Mesothelial cell of epicardium (in vitro differentiated cells): Measurements from ENCODE around the gene SCP2. TPM values are rescaled to one million over a fixed set of nuclear protein-coding genes. Genes with fewer than 3 reads are reported as not detected.

Source experiments
- DNase-seq, 2 experiments: peaks; one replicate each; pipeline ENCODE4 v3.0.0; 2021; ENCODE audit warnings: low spot score in 2 of 2; ENCODE audit not compliant: unreplicated experiment in 2 of 2
- H3K27ac Mint-ChIP-seq: 2 replicates; pipeline ENCODE4 v1.8.0; 2021; ENCODE audit warnings: mixed read lengths
- H3K27me3 Mint-ChIP-seq: 2 replicates; pipeline ENCODE4 v1.8.0; 2021; ENCODE audit warnings: low read depth, mixed read lengths
- H3K36me3 Mint-ChIP-seq: 2 replicates; pipeline ENCODE4 v1.8.0; 2021; ENCODE audit warnings: mixed read lengths
- H3K4me1 Mint-ChIP-seq: 2 replicates; pipeline ENCODE4 v1.8.0; 2021; ENCODE audit warnings: mixed read lengths
- H3K4me3 Mint-ChIP-seq: 2 replicates; pipeline ENCODE4 v1.8.0; 2021; ENCODE audit warnings: mild to moderate bottlenecking, moderate library complexity, mixed read lengths
- H3K9me3 Mint-ChIP-seq: 2 replicates; pipeline ENCODE4 v1.8.0; 2021; ENCODE audit warnings: mixed read lengths
- total RNA-seq: library from RNA; stranded (reverse); gene quantifications from 3 replicates; pipeline ENCODE4 v1.2.1, GENCODE V29; 2021
- TF ChIP-seq, protein P1 (sequence below): fragments of 200-600 bp; sonication (generic); IDR thresholded peaks from one replicate; pipeline ENCODE4 v1.5.0; 2021; ENCODE audit warnings: antibody characterized with exemption; ENCODE audit not compliant: unreplicated experiment

SCP2 gene
- total RNA-seq, 1 donor from 2014 or later = 55.8 TPM

DNA sequence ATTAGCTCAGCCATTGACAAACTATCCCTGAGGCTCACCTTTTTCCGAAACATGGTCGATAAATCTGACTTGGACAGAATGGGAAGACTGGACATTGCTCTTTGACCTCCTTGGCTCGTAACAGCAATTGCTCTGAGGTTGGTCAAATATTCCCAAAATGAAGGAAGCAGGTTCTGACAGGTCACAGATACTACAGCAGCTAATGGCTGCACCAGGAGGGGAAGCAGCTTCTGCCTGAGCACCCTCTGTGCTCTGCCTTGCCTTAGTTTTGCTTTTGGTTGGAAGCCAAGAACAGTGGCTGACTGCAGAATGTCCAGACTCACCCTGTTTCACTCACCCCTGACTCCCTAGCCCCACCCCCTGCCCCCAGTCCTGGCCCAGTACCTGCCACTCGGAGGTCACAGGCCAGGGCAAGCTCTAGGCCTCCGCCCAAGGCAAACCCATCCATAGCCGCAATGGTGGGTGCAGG lies 20.9 kb upstream of the SCP2 start:
- Mint-ChIP-seq H3K4me3 (no peak overlapping the region), H3K36me3 (peaks cover 2% of the 10 kb centered on the region), H3K4me1 (no peaks in the 10 kb centered on the region), H3K9me3 (no peaks in the 10 kb centered on the region), H3K27ac (no peak overlapping the region), H3K27me3 (no peaks in the 10 kb centered on the region)
- no peak for DNase-seq
- TF ChIP-seq, protein P1, sequence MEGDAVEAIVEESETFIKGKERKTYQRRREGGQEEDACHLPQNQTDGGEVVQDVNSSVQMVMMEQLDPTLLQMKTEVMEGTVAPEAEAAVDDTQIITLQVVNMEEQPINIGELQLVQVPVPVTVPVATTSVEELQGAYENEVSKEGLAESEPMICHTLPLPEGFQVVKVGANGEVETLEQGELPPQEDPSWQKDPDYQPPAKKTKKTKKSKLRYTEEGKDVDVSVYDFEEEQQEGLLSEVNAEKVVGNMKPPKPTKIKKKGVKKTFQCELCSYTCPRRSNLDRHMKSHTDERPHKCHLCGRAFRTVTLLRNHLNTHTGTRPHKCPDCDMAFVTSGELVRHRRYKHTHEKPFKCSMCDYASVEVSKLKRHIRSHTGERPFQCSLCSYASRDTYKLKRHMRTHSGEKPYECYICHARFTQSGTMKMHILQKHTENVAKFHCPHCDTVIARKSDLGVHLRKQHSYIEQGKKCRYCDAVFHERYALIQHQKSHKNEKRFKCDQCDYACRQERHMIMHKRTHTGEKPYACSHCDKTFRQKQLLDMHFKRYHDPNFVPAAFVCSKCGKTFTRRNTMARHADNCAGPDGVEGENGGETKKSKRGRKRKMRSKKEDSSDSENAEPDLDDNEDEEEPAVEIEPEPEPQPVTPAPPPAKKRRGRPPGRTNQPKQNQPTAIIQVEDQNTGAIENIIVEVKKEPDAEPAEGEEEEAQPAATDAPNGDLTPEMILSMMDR = no peak

DNA sequence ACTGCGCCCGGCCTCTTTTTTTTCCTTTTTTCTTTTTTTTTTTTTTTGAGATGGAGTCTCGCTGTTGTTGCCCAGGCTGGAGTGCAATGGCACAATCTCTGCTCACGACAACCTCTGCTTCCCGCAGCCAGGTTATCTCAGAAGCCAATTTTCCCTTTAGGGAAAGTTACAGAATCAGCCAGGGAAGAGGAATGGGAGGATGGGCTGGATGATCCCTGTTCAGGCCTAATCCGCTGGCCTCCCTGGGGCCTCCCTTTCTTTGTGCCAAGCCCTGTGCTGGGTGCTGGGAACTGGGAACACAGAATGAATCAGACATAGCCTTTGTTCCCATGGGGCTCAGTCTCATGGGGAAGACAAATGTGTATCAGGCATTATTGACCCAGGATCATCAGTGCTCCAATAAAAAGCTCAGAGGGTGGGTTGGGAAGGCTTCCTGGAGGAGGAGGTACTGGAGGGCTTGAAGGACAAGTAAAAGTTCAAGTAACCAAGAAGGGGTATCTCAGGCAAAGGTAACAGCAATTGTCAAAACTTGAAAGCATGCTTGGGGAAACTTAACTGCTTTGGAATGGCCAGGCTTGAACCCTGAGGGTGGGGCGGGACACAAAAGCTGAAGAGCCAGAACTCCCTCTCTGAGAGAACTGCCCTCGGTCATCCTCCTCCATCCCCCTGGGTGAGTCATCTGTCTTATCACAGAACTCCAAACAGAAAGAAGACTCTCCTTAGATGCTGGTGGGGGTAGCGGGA lies 19.8 kb upstream of the SCP2 start:
- TF ChIP-seq, protein P1 = no peak
- no peak for DNase-seq
- Mint-ChIP-seq H3K9me3 (no peaks in the 10 kb centered on the region), H3K4me3 (no peak overlapping the region), H3K4me1 (no peaks in the 10 kb centered on the region), H3K27ac (no peak overlapping the region), H3K27me3 (no peaks in the 10 kb centered on the region), H3K36me3 (peaks cover 2% of the 10 kb centered on the region)

DNA sequence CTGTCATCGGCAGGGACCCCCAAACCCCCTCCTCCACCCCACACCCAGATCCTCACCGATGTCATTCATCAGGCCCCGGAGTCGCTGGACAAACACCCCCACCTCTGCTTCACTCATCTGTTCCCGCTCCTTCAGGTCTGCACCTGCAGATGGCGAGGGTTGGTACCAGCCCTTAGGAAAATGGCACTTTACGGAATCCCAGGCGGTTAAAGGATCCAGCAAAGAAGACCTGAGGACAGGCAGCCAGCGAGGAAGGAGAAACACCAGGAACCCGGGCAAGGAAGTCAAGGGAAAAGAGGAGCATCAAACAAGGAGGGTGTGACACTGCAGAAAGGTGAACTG lies 19.3 kb upstream of the SCP2 start:
- Mint-ChIP-seq H3K27me3 (no peaks in the 10 kb centered on the region), H3K4me3 (no peak overlapping the region), H3K4me1 (no peaks in the 10 kb centered on the region), H3K36me3 (peaks cover 2% of the 10 kb centered on the region), H3K9me3 (no peaks in the 10 kb centered on the region), H3K27ac (no peak overlapping the region)
- DNase-seq = no peak
- TF ChIP-seq, protein P1 = no peak

DNA sequence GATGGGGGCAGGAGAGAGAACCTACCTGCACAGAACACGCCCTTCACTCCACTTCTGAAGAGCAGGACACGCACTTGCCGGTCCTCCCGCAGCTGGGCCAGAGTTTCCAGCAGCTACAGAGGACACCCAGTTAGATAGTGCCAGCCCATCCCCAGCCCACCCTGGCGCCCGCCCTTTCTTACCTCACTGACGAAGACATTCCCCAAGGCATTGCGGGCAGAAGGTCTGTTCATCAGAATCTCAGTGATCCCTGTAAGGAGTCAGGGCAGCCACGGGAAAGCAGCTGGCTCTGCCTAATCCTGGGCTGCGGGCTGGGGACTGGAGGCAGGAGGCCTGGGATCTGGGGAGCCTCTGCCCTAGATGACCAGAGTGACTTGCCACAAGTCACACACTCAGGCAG lies 15.5 kb upstream of the SCP2 start:
- no peak overlapping the region for H3K27ac Mint-ChIP-seq
- no peaks in the 10 kb centered on the region for H3K4me1 Mint-ChIP-seq
- no peak overlapping the region for H3K4me3 Mint-ChIP-seq
- peaks cover 2% of the 10 kb centered on the region for H3K36me3 Mint-ChIP-seq
- H3K27me3 Mint-ChIP-seq = no peaks in the 10 kb centered on the region
- TF ChIP-seq, protein P1 = no peak
- DNase-seq = no peak
- no peaks in the 10 kb centered on the region for H3K9me3 Mint-ChIP-seq

DNA sequence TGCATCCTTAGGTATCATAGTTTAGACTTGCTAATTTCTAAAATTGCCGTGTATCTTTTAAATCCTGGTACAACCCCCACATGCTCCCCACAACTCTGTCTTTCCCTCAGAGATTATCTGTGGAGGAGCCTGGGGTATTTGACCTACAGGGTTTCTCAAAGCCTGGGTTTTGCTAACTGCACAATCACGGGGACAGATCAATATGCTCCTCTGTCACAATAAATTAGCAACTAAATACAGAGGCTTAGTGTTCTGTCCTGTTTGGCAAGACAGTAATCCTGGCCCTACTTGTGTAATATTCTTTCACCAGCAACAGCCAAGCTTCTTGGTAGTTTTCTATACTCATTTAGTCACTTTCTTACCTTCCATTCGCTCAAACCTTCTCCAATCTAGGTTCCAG lies 14.1 kb upstream of the SCP2 start:
- Mint-ChIP-seq H3K9me3 (no peaks in the 10 kb centered on the region), H3K36me3 (no peaks in the 10 kb centered on the region), H3K27ac (no peak overlapping the region), H3K4me3 (no peak overlapping the region), H3K4me1 (peaks cover 2% of the 10 kb centered on the region), H3K27me3 (no peaks in the 10 kb centered on the region)
- no peak for DNase-seq
- TF ChIP-seq, protein P1 = no peak

DNA sequence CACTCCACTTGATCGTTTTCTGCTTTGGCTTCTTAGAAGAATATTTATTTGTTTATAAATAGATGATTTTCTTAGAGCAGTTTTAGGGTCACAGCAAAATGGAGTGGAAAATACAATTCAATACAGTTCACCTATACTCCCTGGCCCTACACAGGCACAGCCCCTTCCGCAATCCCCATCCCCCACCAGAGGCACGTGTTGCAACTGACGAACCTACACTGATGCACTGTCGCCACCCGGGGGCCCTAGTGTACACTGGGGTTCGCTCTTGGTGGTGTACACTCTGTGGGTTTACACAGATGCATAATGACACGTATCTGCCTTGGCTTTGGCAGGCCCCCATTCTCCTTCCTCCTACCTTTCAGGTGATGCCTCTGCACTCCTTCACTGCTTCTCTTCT lies 13.5 kb upstream of the SCP2 start:
- no peak overlapping the region for H3K4me3 Mint-ChIP-seq

More for the DNA sequence above, 13.5 kb upstream of the SCP2 start:
- no peaks in the 10 kb centered on the region for H3K9me3 Mint-ChIP-seq
- TF ChIP-seq, protein P1 = no peak
- H3K36me3 Mint-ChIP-seq = no peaks in the 10 kb centered on the region
- H3K4me1 Mint-ChIP-seq = peaks cover 2% of the 10 kb centered on the region
- DNase-seq = no peak
- no peak overlapping the region for H3K27ac Mint-ChIP-seq
- no peaks in the 10 kb centered on the region for H3K27me3 Mint-ChIP-seq
